Esophagus muscularis mucosa (tissue), 4 donors: ENCODE data around the gene TUT7. TPM values are rescaled to one million over a fixed set of nuclear protein-coding genes. Genes with fewer than 3 reads are reported as not detected.
A peak's percentile ranks its signal among the peaks of the same experiment; 100 is the strongest.

Source experiments
- DNase-seq: peaks from one replicate; pipeline ENCODE4 v3.0.0-alpha.2; 2017; ENCODE audit errors: extremely low spot score
- H3K27ac ChIP-seq, 4 donors: fragments of 200-600 bp; sonication (generic); replicated peaks in 1 of 4; 1 replicate in 3 of 4; 2 replicates in 1 of 4; pipeline ENCODE4 v1.5.1; 2016 to 2019; ENCODE audit warnings: mild to moderate bottlenecking in 1 of 4
- H3K27me3 ChIP-seq, 4 donors: fragments of 200-600 bp; sonication (generic); one replicate each; pipeline versions ENCODE4 v1.5.1 to v1.6.0; 2016 to 2019
- H3K36me3 ChIP-seq, 4 donors: fragments of 200-600 bp; sonication (generic); one replicate each; pipeline ENCODE4 v1.5.1; 2016 to 2019
- H3K4me1 ChIP-seq, 4 donors: fragments of 200-600 bp; sonication (generic); one replicate each; pipeline ENCODE4 v1.5.1; 2016 to 2019
- H3K4me3 ChIP-seq, 4 donors: fragments of 200-600 bp; sonication (generic); 1 replicate in 2 of 4; 2 replicates in 2 of 4; pipeline ENCODE4 v1.5.1; 2016 to 2019; ENCODE audit warnings: mild to moderate bottlenecking in 4 of 4, moderate library complexity in 1 of 4
- H3K9me3 ChIP-seq, 4 donors: fragments of 200-600 bp; sonication (generic); 1 replicate in 3 of 4; 2 replicates in 1 of 4; pipeline ENCODE4 v1.5.1; 2016 to 2019
- CTCF ChIP-seq, 3 experiments: fragments of 200-600 bp in 2 of 3; fragments of 450-650 bp in 1 of 3; sonication (generic) in 2 of 3; IDR thresholded peaks; one replicate each; pipeline ENCODE4 v1.5.1; 2017 to 2019; ENCODE audit warnings: antibody characterized with exemption in 3 of 3, mild to moderate bottlenecking in 2 of 3, moderate library complexity in 1 of 3
- EP300 ChIP-seq: sonication (generic); formaldehyde crosslinking; IDR thresholded peaks from one replicate; pipeline ENCODE4 v1.6.1; 2017; ENCODE audit warnings: antibody characterized with exemption
- POLR2A ChIP-seq: fragments of 450-650 bp; IDR thresholded peaks from one replicate; pipeline ENCODE4 v1.6.1; 2017; ENCODE audit warnings: antibody characterized with exemption, moderate library complexity, mild to moderate bottlenecking, low read depth
- POLR2AphosphoS5 ChIP-seq, 2 donors: sonication (generic); formaldehyde crosslinking; IDR thresholded peaks; one replicate each; pipeline ENCODE4 v1.6.1; 2017; ENCODE audit warnings: antibody characterized with exemption in 2 of 2
- WGBS: methylation state at CpG from one replicate; pipeline ENCODE4 v1.1.5; 2018; 5-methylcytosine and 5-hydroxymethylcytosine counted together
- intact Hi-C: fragments of 100-400 bp; cut with DNase I; formaldehyde crosslinking; loops from one replicate; pipeline ENCODE4 v1.15.1; 2023
- total RNA-seq, 4 donors: library from RNA; depleted of rRNA; stranded (reverse); fragments of >200 nt; gene quantifications; one replicate each; pipeline versions ENCODE4 v1.1.0 to v1.2.1, GENCODE V29; 2016

Gene TUT7
- total RNA-seq, 4 donors from 2014 or later, result 24.5 to 33.0 (median 30.9) TPM

DNA sequence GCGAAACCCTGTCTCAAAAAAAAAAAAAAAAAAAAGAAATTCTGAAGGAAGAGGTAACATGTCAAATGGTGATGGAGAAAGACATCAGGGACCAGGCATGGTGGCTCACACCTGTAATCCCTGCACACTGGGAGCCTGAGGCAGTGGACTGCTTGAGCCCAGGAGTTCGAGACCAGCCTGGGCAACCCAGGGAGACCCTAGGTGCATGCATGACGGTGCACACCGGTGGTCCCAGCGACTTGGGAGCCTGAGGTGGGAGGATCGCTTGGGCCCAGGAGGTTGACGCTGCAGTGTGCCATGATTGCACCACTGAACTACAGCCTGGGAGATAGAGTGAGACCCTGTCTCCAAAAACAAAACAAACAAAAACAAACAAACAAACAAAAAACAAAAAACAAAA, 73.6 kb downstream of the TUT7 start:
- Histone ChIP-seq H3K27me3 (no peaks in the 10 kb centered on the region), H3K4me1 (peaks cover 38 to 62% (median 57%) of the 10 kb centered on the region in 4 donors), H3K27ac (no peak overlapping the region), H3K9me3 (no peaks in the 10 kb centered on the region), H3K36me3 (peaks cover 0 to 12% (median 0%) of the 10 kb centered on the region in 4 donors), H3K4me3 (peak overlapping the region in 1 of 4 donors; percentile 98)
- TF ChIP-seq CTCF (IDR thresholded peaks at IDR 0.05) (no peak), POLR2A (no peak), EP300 (no peak), POLR2AphosphoS5 (IDR thresholded peaks at IDR 0.05) (no peak)
- intact Hi-C loops, result no loop called here
- 94% methylated on average over 7 of the region's 7 CpGs for WGBS
- DNase-seq, result no peak

GRCh38 chr9:86279839-86280238, 74.4 kb downstream of the TUT7 start:
- DNase-seq, result no peak
- no peaks in the 10 kb centered on the region for H3K27me3 ChIP-seq
- H3K4me1 ChIP-seq, result peaks cover 45 to 70% (median 64%) of the 10 kb centered on the region in 4 donors
- no peak overlapping the region for H3K27ac ChIP-seq
- no peak overlapping the region for H3K4me3 ChIP-seq
- TF ChIP-seq POLR2AphosphoS5 (IDR thresholded peaks at IDR 0.05), result no peak
- no peak for TF ChIP-seq POLR2A
- no peak for TF ChIP-seq CTCF (IDR thresholded peaks at IDR 0.05)
- TF ChIP-seq EP300, result no peak
- H3K36me3 ChIP-seq, result peaks cover 0 to 12% (median 0%) of the 10 kb centered on the region in 4 donors
- WGBS, result 92% methylated on average over 3 of the region's 3 CpGs
- H3K9me3 ChIP-seq, result no peaks in the 10 kb centered on the region
- intact Hi-C loops, result loop anchor here (10.0 kb wide), 1 partner anchor 75 kb away; no protein-coding TSS in a partner anchor

- WGBS, result 72% methylated on average over 1 of the region's 1 CpG
- Histone ChIP-seq H3K9me3 (no peaks in the 10 kb centered on the region), H3K27me3 (no peaks in the 10 kb centered on the region), H3K36me3 (peaks cover 9 to 31% (median 16%) of the 10 kb centered on the region in 4 donors), H3K27ac (no peak overlapping the region), H3K4me1 (peaks cover 49 to 64% (median 61%) of the 10 kb centered on the region in 4 donors), H3K4me3 (no peak overlapping the region)
- TF ChIP-seq EP300 (no peak), CTCF (IDR thresholded peaks at IDR 0.05) (no peak), POLR2A (no peak), POLR2AphosphoS5 (IDR thresholded peaks at IDR 0.05) (no peak)
- no peak for DNase-seq
- intact Hi-C loops, result loop anchor here (10.0 kb wide), 1 partner anchor 72 kb away; no protein-coding TSS in a partner anchor
These were observed 77.1 kb downstream of the TUT7 start for GRCh38 chr9:86277072-86277471.

- Histone ChIP-seq H3K9me3 (no peaks in the 10 kb centered on the region), H3K4me3 (no peak overlapping the region), H3K4me1 (peaks cover 46 to 58% (median 54%) of the 10 kb centered on the region in 4 donors), H3K27me3 (no peaks in the 10 kb centered on the region), H3K36me3 (peaks cover 12 to 42% (median 27%) of the 10 kb centered on the region in 4 donors), H3K27ac (no peak overlapping the region)
- 87% methylated on average over 2 of the region's 3 CpGs for WGBS
- TF ChIP-seq CTCF (IDR thresholded peaks at IDR 0.05) (no peak), POLR2AphosphoS5 (IDR thresholded peaks at IDR 0.05) (no peak), POLR2A (no peak), EP300 (no peak)
- intact Hi-C loops, result loop anchor here (10.0 kb wide), 1 partner anchor 71 kb away; no protein-coding TSS in a partner anchor
- DNase-seq, result no peak
These were observed 78.2 kb downstream of the TUT7 start for GRCh38 chr9:86275962-86276361.
